Uterus (tissue), 2 donors: ENCODE data around the gene PEMT.

Experiments
- POLR2A ChIP-seq, 2 donors: fragments of 450-650 bp; IDR thresholded peaks; one replicate each; pipeline ENCODE4 v1.6.1; 2016; ENCODE audit warnings: antibody characterized with exemption in 2 of 2, mild to moderate bottlenecking in 1 of 2, moderate library complexity in 1 of 2
- TF ChIP-seq, protein P1 (sequence below), 4 experiments: fragments of 200-600 bp in 2 of 4; fragments of 450-650 bp in 2 of 4; sonication (generic) in 2 of 4; IDR thresholded peaks; one replicate each; pipeline ENCODE4 v1.5.1; 2016 to 2019; ENCODE audit warnings: antibody characterized with exemption in 4 of 4, mild to moderate bottlenecking in 2 of 4, moderate library complexity in 1 of 4

DNA sequence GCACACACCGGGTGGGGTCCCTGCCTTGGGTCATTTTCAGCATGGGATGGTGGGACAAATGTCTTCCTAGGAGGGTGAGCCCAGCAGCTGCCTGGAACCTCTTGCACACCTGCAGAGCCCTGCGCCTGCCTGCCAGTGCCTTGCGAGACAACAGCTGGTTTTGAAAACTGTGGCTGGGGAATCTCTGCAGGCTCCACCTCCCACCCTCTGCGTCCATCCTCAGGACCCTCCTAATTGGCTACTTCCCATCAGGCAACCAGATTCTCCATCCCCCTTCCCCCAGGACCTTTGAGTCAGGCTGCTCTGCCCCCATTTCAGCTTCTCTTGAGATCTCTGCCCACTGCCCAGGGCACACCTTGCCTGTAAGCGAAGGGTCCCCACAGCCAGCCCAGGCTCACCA lies 26.6 kb downstream of the PEMT start:
- TF ChIP-seq, protein P1, sequence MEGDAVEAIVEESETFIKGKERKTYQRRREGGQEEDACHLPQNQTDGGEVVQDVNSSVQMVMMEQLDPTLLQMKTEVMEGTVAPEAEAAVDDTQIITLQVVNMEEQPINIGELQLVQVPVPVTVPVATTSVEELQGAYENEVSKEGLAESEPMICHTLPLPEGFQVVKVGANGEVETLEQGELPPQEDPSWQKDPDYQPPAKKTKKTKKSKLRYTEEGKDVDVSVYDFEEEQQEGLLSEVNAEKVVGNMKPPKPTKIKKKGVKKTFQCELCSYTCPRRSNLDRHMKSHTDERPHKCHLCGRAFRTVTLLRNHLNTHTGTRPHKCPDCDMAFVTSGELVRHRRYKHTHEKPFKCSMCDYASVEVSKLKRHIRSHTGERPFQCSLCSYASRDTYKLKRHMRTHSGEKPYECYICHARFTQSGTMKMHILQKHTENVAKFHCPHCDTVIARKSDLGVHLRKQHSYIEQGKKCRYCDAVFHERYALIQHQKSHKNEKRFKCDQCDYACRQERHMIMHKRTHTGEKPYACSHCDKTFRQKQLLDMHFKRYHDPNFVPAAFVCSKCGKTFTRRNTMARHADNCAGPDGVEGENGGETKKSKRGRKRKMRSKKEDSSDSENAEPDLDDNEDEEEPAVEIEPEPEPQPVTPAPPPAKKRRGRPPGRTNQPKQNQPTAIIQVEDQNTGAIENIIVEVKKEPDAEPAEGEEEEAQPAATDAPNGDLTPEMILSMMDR (IDR thresholded peaks at IDR 0.05): no peak
- no peak for TF ChIP-seq POLR2A (IDR thresholded peaks at IDR 0.05)
